GM19099 (cell line): ENCODE data around the gene CREB1.

Experiments
- POLR2A ChIP-seq: IDR thresholded peaks from 3 replicates; pipeline ENCODE4 v1.6.1; 2011; ENCODE audit warnings: low read depth; ENCODE audit not compliant: insufficient read length; ENCODE audit errors: extremely low read depth

The CREB1 gene

GRCh38 chr2:207529330-207530159 is at the start of gene CREB1:
TSS of gene CREB1 (plus strand) at chr2:207529962. CDS start at chr2:207555636, 25,674 bp downstream.
- peak; percentile 80 for TF ChIP-seq POLR2A

GRCh38 chr2:207480521-207481040 is 49.2 kb upstream of the CREB1 start:
- no peak for TF ChIP-seq POLR2A

- no peak for TF ChIP-seq POLR2A
These were observed 47.8 kb upstream of the CREB1 start for GRCh38 chr2:207481924-207482323.

- no peak for TF ChIP-seq POLR2A
These were observed 47.1 kb upstream of the CREB1 start for GRCh38 chr2:207482630-207483029.

GRCh38 chr2:207483066-207483465 is 46.7 kb upstream of the CREB1 start:
- no peak for TF ChIP-seq POLR2A

GRCh38 chr2:207483477-207483876 is 46.3 kb upstream of the CREB1 start:
- no peak for TF ChIP-seq POLR2A

GRCh38 chr2:207484444-207485391 is 45.0 kb upstream of the CREB1 start:
- TF ChIP-seq POLR2A: no peak

- TF ChIP-seq POLR2A: no peak
These were observed 42.0 kb upstream of the CREB1 start for GRCh38 chr2:207487650-207488311.

GRCh38 chr2:207489251-207489650 is 40.5 kb upstream of the CREB1 start:
- no peak for TF ChIP-seq POLR2A

GRCh38 chr2:207490441-207490840 is 39.3 kb upstream of the CREB1 start:
- no peak for TF ChIP-seq POLR2A

GRCh38 chr2:207491086-207491485 is 38.7 kb upstream of the CREB1 start:
- no peak for TF ChIP-seq POLR2A

GRCh38 chr2:207491956-207492355 is 37.8 kb upstream of the CREB1 start:
- no peak for TF ChIP-seq POLR2A

- no peak for TF ChIP-seq POLR2A
These were observed 37.3 kb upstream of the CREB1 start for GRCh38 chr2:207492461-207492860.

GRCh38 chr2:207494137-207494536 is 35.6 kb upstream of the CREB1 start:
- no peak for TF ChIP-seq POLR2A

GRCh38 chr2:207497596-207497995 is 32.2 kb upstream of the CREB1 start:
- TF ChIP-seq POLR2A: no peak
